H1 (cell line): ENCODE measurements around the gene AREG. TPM values are rescaled to one million over a fixed set of nuclear protein-coding genes. Genes with fewer than 3 reads are reported as not detected.

Source experiments
- CTBP2 ChIP-seq: IDR thresholded peaks from 2 replicates; pipeline ENCODE4 v1.7.0; 2011; ENCODE audit warnings: borderline replicate concordance, mild to moderate bottlenecking, moderate library complexity, mixed read lengths, low read length; ENCODE audit not compliant: insufficient read depth, insufficient read length
- RBBP5 ChIP-seq: IDR thresholded peaks from 2 replicates; pipeline ENCODE4 v1.7.1; 2012; ENCODE audit warnings: low read depth, mild to moderate bottlenecking, inconsistent platforms, low read length, moderate library complexity, borderline replicate concordance
- polyA plus RNA-seq, 7 experiments: library from polyadenylated mRNA; depleted of rRNA in 3 of 7; stranded (reverse) in 5 of 7; unstranded in 2 of 7; fragments of >200 nt in 5 of 7; fragments of 200-250 nt in 2 of 7; gene quantifications; 1 replicate in 5 of 7; 2 replicates in 1 of 7; 4 replicates in 1 of 7; pipeline versions ENCODE4 v1.2.1 to v1.2.3, GENCODE V29; 2011 to 2013; ENCODE audit warnings: missing spikeins in 2 of 7, mixed read lengths in 2 of 7
- total RNA-seq: library from RNA; stranded (reverse); fragmentation: NEBNext Ultra II Directional; extraction: Animal tissue kit (Norgen Biotek cat#: 25700); gene quantifications from 2 replicates; pipeline ENCODE4 v1.2.1, GENCODE V29; 2021

AREG gene
- total and polyA plus RNA-seq, 2 of the 8 experiments (the other 6 are each of a cell fraction or from before 2014, with no cell fraction given), result not detected

- TF ChIP-seq CTBP2 (no peak), RBBP5 (no peak)
Observed at GRCh38 chr4:74479009-74479408, 34.1 kb downstream of the AREG start (continued).
